H1 (cell line): ENCODE results near the gene GOLIM4. TPM values are rescaled to one million over a fixed set of nuclear protein-coding genes. Genes with fewer than 3 reads are reported as not detected.

Experiments
- CTCF ChIA-PET: fragments of 300-600 bp; sonication (Branson Sonifier 250); formaldehyde crosslinking; loops from one replicate; lab custom pipeline; 2021; ENCODE audit not compliant: partially characterized antibody; lab: Charles Lee
- POLR2A ChIA-PET: fragments of 300-600 bp; sonication (Branson Sonifier 250); formaldehyde crosslinking; loops from one replicate; lab custom pipeline; 2021; ENCODE audit warnings: inconsistent platforms; ENCODE audit not compliant: partially characterized antibody; lab: Charles Lee
- DNase-seq, 2 experiments: peaks; one replicate each; pipeline versions ENCODE4 v3.0.0 to v3.0.0-alpha.2; 2010 to 2022; ENCODE audit warnings: low spot score in 2 of 2, low read depth in 1 of 2, mixed read lengths in 1 of 2
- FAIRE-seq: peaks from 2 replicates; lab custom pipeline; 2011; peaks lifted over from hg19 to GRCh38; lab: Jason Lieb, UNC
- H2AFZ ChIP-seq: 2 replicates; pipeline ENCODE4 v1.8.1; 2012; ENCODE audit warnings: low read length, inconsistent platforms
- H2AK5ac ChIP-seq: 2 replicates; pipeline ENCODE4 v1.6.1; 2013; ENCODE audit warnings: low read depth, low read length
- H2BK120ac ChIP-seq: replicated peaks from 2 replicates; pipeline ENCODE3; 2013; ENCODE audit warnings: low read depth, low read length, inconsistent platforms
- H2BK12ac ChIP-seq: 2 replicates; pipeline ENCODE4 v1.6.1; 2013; ENCODE audit warnings: low read depth, low read length
- H2BK15ac ChIP-seq: 2 replicates; pipeline ENCODE4 v1.6.1; 2013; ENCODE audit warnings: low read length
- H2BK20ac ChIP-seq: 2 replicates; pipeline ENCODE4 v1.6.1; 2013; ENCODE audit warnings: low read length
- H2BK5ac ChIP-seq: 2 replicates; pipeline ENCODE4 v1.6.1; 2013; ENCODE audit warnings: low read depth, low read length
- H3K14ac ChIP-seq: 2 replicates; pipeline ENCODE4 v1.6.1; 2013; ENCODE audit warnings: inconsistent platforms; ENCODE audit not compliant: insufficient read length
- H3K18ac ChIP-seq: 2 replicates; pipeline ENCODE4 v1.6.1; 2013; ENCODE audit warnings: low read length; ENCODE audit errors: extremely low read depth
- H3K23ac ChIP-seq: 2 replicates; pipeline ENCODE4 v1.6.1; 2013; ENCODE audit warnings: inconsistent platforms; ENCODE audit not compliant: insufficient read length
- H3K23me2 ChIP-seq: 2 replicates; pipeline ENCODE4 v1.6.1; 2013; ENCODE audit warnings: low read depth, low read length
- H3K27ac ChIP-seq: 2 replicates; pipeline ENCODE4 v1.6.1; 2011; ENCODE audit warnings: low read depth, low read length, inconsistent platforms
- H3K27me3 ChIP-seq, 4 experiments: replicated peaks in 1 of 4; 1 replicate in 1 of 4; 2 replicates in 3 of 4; pipeline versions ENCODE4 v1.6.1 to v1.8.1; 2011 to 2013; ENCODE audit warnings: low read length in 3 of 4, mild to moderate bottlenecking in 3 of 4, inconsistent platforms in 2 of 4, mixed read lengths in 2 of 4, moderate library complexity in 1 of 4; ENCODE audit not compliant: control insufficient read depth in 3 of 4, insufficient read depth in 3 of 4; ENCODE audit errors: extremely low read depth in 1 of 4
- H3K36me3 ChIP-seq, 4 experiments: 2 replicates each; pipeline versions ENCODE4 v1.6.1 to v1.8.1; 2011 to 2013; ENCODE audit warnings: mild to moderate bottlenecking in 4 of 4, low read length in 3 of 4, moderate library complexity in 2 of 4, control low read depth in 1 of 4, inconsistent platforms in 1 of 4; ENCODE audit not compliant: insufficient read depth in 4 of 4, control insufficient read depth in 2 of 4
- H3K4ac ChIP-seq: replicated peaks from 2 replicates; pipeline ENCODE3; 2013; ENCODE audit warnings: low read length, low read depth, mixed read lengths, inconsistent platforms; ENCODE audit not compliant: insufficient read length
- H3K4me1 ChIP-seq, 4 experiments: replicated peaks in 1 of 4; 1 replicate in 1 of 4; 2 replicates in 3 of 4; pipeline versions ENCODE4 v1.6.1 to v1.8.1; 2011 to 2013; ENCODE audit warnings: low read length in 3 of 4, inconsistent platforms in 2 of 4, mixed read lengths in 1 of 4; ENCODE audit not compliant: insufficient read depth in 4 of 4, control insufficient read depth in 3 of 4
- H3K4me2 ChIP-seq, 2 experiments: 2 replicates each; pipeline versions ENCODE4 v1.6.1 to v1.8.1; 2011 to 2013; ENCODE audit warnings: low read depth in 2 of 2, low read length in 2 of 2, control low read depth in 1 of 2, inconsistent platforms in 1 of 2, mild to moderate bottlenecking in 1 of 2; ENCODE audit not compliant: insufficient read depth in 1 of 2
- H3K4me3 ChIP-seq, 4 experiments: fragments of 200-600, 300-600 bp in 1 of 4; sonication (generic), shearing (Covaris generic), sonication (Bioruptor Twin) in 1 of 4; 2 replicates each; pipeline versions ENCODE4 v1.5.1 to v1.8.1; 2011 to 2016; ENCODE audit warnings: low read length in 4 of 4, low read depth in 3 of 4, control low read depth in 2 of 4, inconsistent platforms in 2 of 4, mild to moderate bottlenecking in 2 of 4, mixed read lengths in 1 of 4, moderate library complexity in 1 of 4; ENCODE audit not compliant: insufficient read depth in 2 of 4; ENCODE audit errors: extremely low read depth in 1 of 4
- H3K56ac ChIP-seq: replicated peaks from 2 replicates; pipeline ENCODE3; 2013; ENCODE audit warnings: low read depth, mild to moderate bottlenecking, mixed read lengths, low read length, inconsistent platforms; ENCODE audit not compliant: insufficient read length
- H3K79me1 ChIP-seq: 2 replicates; pipeline ENCODE4 v1.6.1; 2013; ENCODE audit warnings: low read depth, low read length, control low read depth
- H3K79me2 ChIP-seq, 2 experiments: 2 replicates each; pipeline versions ENCODE4 v1.6.1 to v1.8.1; 2012 to 2013; ENCODE audit warnings: low read length in 2 of 2, mild to moderate bottlenecking in 2 of 2, inconsistent platforms in 1 of 2; ENCODE audit not compliant: insufficient read depth in 2 of 2, control insufficient read depth in 1 of 2
- H3K9ac ChIP-seq, 4 experiments: replicated peaks in 1 of 4; 1 replicate in 1 of 4; 2 replicates in 3 of 4; pipeline versions ENCODE4 v1.6.1 to v1.8.1; 2011 to 2013; ENCODE audit warnings: low read depth in 3 of 4, low read length in 3 of 4, control low read depth in 2 of 4, mild to moderate bottlenecking in 2 of 4, moderate library complexity in 2 of 4, inconsistent platforms in 1 of 4; ENCODE audit errors: extremely low read depth in 1 of 4
- H3K9me3 ChIP-seq, 2 experiments: 2 replicates each; pipeline versions ENCODE4 v1.6.1 to v1.8.1; 2012 to 2013; ENCODE audit warnings: mild to moderate bottlenecking in 2 of 2, moderate library complexity in 2 of 2, control low read depth in 1 of 2, inconsistent platforms in 1 of 2, low read depth in 1 of 2, low read length in 1 of 2, mixed read lengths in 1 of 2; ENCODE audit not compliant: insufficient read depth in 2 of 2
- H4K20me1 ChIP-seq, 2 experiments: replicated peaks in 1 of 2; 2 replicates each; pipeline versions ENCODE3 to v1.8.1; 2011 to 2013; ENCODE audit warnings: inconsistent platforms in 2 of 2, low read length in 2 of 2, mild to moderate bottlenecking in 1 of 2; ENCODE audit not compliant: insufficient read depth in 2 of 2, control insufficient read depth in 1 of 2
- H4K5ac ChIP-seq: 2 replicates; pipeline ENCODE4 v1.6.1; 2013; ENCODE audit warnings: low read length, low read depth, mixed read lengths, inconsistent platforms; ENCODE audit not compliant: insufficient read length
- H4K8ac ChIP-seq: 2 replicates; pipeline ENCODE4 v1.8.0; 2013; ENCODE audit warnings: mild to moderate bottlenecking, moderate library complexity, low read length, inconsistent platforms; ENCODE audit not compliant: insufficient read depth; ENCODE audit errors: extremely low read depth
- H4K91ac ChIP-seq: replicated peaks from 2 replicates; pipeline ENCODE3; 2013; ENCODE audit warnings: low read length, mixed read lengths, inconsistent platforms; ENCODE audit not compliant: insufficient read length
- RFX5 ChIP-seq: IDR thresholded peaks from 2 replicates; pipeline ENCODE4 v1.6.1; 2011; ENCODE audit warnings: low read depth, low read length, improper control_type of control experiment, borderline replicate concordance
- ZNF274 ChIP-seq: IDR thresholded peaks from 2 replicates; pipeline ENCODE4 v1.7.0; 2012; ENCODE audit warnings: low read length, borderline replicate concordance; ENCODE audit errors: extremely low read depth
- WGBS, 2 experiments: shearing (Covaris generic) in 1 of 2; methylation state at CpG; one replicate each; pipeline versions ENCODE4 v1.1.6 to v1.1.7; 2013 to 2015; ENCODE audit warnings: low lambda C conversion rate in 2 of 2, mixed read lengths in 2 of 2, inconsistent platforms in 1 of 2, low coverage in 1 of 2, missing lambda C conversion rate in 1 of 2; ENCODE audit not compliant: insufficient replicate concordance in 2 of 2, insufficient coverage in 1 of 2, insufficient read length in 1 of 2; ENCODE audit errors: extremely low coverage in 1 of 2, missing lambda C conversion rate in 1 of 2; 5-methylcytosine and 5-hydroxymethylcytosine counted together
- polyA plus RNA-seq, 7 experiments: library from polyadenylated mRNA; depleted of rRNA in 3 of 7; stranded (reverse) in 5 of 7; unstranded in 2 of 7; fragments of >200 nt in 5 of 7; fragments of 200-250 nt in 2 of 7; gene quantifications; 1 replicate in 5 of 7; 2 replicates in 1 of 7; 4 replicates in 1 of 7; pipeline versions ENCODE4 v1.2.1 to v1.2.3, GENCODE V29; 2011 to 2013; ENCODE audit warnings: missing spikeins in 2 of 7, mixed read lengths in 2 of 7
- total RNA-seq: library from RNA; stranded (reverse); fragmentation: NEBNext Ultra II Directional; extraction: Animal tissue kit (Norgen Biotek cat#: 25700); gene quantifications from 2 replicates; pipeline ENCODE4 v1.2.1, GENCODE V29; 2021

GOLIM4 gene
- total and polyA plus RNA-seq, 2 of the 8 experiments (the other 6 are each of a cell fraction or from before 2014, with no cell fraction given), result 5.6 to 29.7 TPM

- H3K27ac ChIP-seq, result no peak overlapping the region
- no peaks in the 10 kb centered on the region for H3K79me2 ChIP-seq
- no peaks in the 10 kb centered on the region for H4K20me1 ChIP-seq
- no peak overlapping the region for H2BK120ac ChIP-seq
- H3K23me2 ChIP-seq, result no peaks in the 10 kb centered on the region
- no peak for FAIRE-seq
- no peak overlapping the region for H2BK15ac ChIP-seq
- H3K18ac ChIP-seq, result no peak overlapping the region
- CTCF ChIA-PET, result no interaction called here
- H3K56ac ChIP-seq, result no peak overlapping the region
- H2BK12ac ChIP-seq, result no peak overlapping the region
- no peak overlapping the region for H3K23ac ChIP-seq
- H3K4me1 ChIP-seq, result no peaks in the 10 kb centered on the region
- no peak overlapping the region for H2AK5ac ChIP-seq
- no peaks in the 10 kb centered on the region for H3K9me3 ChIP-seq
- no peak overlapping the region for H3K4ac ChIP-seq
- no peak overlapping the region for H3K4me2 ChIP-seq
- WGBS, 2 experiments, result 91% methylated on average over 4 of the region's 4 CpGs; no CpG with 5 or more reads in 1 of the 2 experiments
- no peaks in the 10 kb centered on the region for H3K79me1 ChIP-seq
- no peak overlapping the region for H4K91ac ChIP-seq
- 0 out of 2 replicates have a peak overlapping the region, but pooled peaks have one; percentile 2 for H2AFZ ChIP-seq
- no peak overlapping the region; the same call in 1 of the 2 replicates for H4K8ac ChIP-seq
- H3K36me3 ChIP-seq, result no peaks in the 10 kb centered on the region
- no peak overlapping the region for H2BK20ac ChIP-seq
- POLR2A ChIA-PET, result no interaction called here
- no peak overlapping the region for H2BK5ac ChIP-seq
- H3K9ac ChIP-seq, result no peak overlapping the region
- DNase-seq, result no peak
- H3K4me3 ChIP-seq, result no peak overlapping the region
- no peaks in the 10 kb centered on the region for H3K27me3 ChIP-seq
- TF ChIP-seq RFX5 (peak; percentile 65; the same call in 1 of the 2 replicates), ZNF274 (no peak)
- no peak overlapping the region for H4K5ac ChIP-seq
- no peak overlapping the region for H3K14ac ChIP-seq
These were observed 20.6 kb upstream of the GOLIM4 start for GRCh38 chr3:168116279-168116678.
